NCI-H748 (cell line): ENCODE data around the gene PSMD2.

Experiments
- DNase-seq: peaks from one replicate; lab custom pipeline; 2025; ENCODE audit not compliant: unreplicated experiment; lab: John Stamatoyannopoulos, UW

Gene PSMD2

DNA sequence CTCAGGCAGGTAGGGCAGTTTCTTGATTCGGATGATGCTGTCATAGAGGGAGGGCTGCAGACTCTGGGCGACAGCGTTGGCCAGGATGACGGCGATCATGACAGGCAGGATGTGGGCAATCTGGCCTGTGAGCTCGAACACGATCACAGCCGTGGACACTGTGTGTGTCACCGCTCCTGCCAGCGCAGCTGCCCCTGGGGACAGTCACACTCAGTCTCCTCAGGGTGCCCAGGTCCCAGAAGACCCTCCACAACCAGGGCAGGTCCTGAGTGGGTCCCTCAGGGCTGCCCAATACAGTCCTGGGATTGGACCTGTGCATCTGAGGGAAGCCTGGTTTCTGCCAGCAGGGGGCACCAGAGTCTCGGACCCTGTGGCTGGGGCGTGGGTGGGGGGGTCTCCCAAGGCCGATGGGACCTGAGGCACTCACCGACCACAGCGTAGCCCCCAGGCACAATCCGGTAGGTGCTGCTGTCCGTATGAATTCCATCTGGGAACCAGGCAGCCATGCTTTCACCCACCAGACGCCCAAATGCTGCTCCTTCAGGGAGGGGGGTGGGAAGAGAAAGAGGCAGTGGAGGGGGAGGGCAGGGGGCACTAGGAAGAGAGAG, 55.2 kb downstream of the PSMD2 start:
- DNase-seq, result peak; percentile 4

DNA sequence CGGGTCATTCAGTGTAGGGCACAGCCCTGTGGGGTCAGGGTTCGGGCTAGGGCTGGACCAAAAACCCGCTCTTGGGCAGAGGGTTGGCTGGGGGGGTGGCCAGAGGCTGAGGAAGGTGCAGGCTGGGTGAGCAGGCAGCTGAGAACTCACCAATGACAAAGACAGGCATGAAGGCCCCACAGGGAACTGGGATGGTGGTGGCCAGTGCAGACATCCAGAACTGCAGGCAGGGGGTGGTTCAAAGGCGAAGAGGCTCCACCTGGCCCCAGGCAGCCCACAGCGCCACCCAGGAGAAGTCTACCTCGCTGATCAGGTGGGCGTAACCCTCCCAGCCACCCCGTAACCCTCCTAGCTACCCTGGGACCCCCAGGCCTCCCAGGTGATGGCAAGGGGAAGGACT, 55.7 kb downstream of the PSMD2 start:
- no peak for DNase-seq

DNA sequence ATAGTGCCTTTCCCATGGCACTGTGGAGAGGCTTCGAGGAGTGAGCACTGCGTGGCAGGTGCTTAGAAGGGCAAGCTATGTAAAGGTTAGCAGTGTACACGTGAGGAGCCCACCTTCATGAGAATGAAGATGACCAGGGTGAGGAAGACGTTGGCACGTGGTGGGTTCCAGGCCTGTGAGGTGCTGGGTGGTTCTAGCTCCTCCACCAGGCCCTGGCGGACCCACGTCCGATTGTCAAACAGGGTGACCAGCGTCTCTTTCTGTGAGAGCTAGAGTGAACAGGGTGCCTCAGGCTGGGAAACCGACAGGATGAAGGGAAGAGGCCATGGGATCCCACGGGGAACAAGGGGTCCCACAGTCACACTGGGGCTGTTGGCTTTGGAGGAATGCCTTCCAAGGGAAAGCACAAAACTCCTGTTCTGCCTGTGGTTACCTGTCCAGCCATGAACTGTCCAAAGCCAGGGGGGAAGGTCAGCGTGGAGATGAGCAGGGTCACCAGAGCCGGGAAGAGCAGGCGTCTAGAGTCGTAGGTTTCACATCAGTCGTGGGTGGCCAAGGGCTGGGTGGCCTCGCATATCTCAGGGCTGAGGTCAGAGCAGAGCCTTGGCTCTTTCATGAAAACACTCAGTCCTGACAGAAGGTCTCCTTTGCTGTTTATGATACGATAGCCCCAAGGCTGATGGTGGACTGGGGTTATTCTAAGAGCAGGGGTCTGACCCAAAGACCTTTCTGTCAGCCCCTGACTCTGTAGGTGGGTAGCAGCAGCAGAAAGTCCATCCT, 56.4 kb downstream of the PSMD2 start:
- DNase-seq, result no peak

DNA sequence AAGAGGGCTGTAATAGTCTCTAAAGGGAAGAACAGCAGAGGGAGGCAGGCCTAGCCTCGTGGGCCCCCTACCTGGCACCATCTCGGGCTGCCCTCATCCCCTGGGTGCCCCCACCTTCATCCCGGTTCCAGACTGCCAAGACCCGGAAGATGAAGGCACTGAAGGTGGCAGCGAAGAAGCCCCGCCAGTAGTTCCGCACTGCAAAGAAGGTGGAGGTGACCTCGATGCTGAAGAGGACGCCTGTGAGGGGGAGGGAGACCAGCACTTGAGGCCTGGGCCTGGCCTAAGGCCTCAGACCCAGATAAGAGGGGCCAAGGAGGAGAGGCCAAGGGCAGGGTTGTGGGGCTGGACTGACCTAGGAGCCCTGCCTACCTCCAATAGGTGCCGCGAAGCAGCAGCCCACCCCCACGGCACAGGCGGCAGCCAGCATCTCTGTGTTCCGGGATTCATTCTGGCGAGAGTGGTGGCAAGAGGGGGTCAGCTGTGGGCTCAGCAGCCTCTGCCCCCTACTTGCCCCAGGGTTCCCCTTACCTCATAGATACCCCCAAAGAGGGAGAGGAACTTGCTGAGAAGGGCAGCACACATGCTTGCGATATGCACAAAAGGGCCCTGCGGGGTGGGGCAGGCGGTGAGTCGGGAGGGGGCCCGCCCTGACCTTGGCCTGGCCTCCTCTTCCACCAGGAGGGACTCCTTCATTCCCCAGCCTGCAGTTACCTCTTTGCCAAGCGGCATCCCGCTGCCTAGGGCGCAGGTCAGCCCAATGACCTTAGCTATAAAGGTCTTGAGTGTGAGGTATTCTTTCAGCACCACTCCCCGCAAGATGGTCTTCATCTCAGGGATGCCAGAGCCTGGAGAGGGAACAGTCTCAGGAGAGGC, 58.4 kb downstream of the PSMD2 start:
- no peak for DNase-seq

DNA sequence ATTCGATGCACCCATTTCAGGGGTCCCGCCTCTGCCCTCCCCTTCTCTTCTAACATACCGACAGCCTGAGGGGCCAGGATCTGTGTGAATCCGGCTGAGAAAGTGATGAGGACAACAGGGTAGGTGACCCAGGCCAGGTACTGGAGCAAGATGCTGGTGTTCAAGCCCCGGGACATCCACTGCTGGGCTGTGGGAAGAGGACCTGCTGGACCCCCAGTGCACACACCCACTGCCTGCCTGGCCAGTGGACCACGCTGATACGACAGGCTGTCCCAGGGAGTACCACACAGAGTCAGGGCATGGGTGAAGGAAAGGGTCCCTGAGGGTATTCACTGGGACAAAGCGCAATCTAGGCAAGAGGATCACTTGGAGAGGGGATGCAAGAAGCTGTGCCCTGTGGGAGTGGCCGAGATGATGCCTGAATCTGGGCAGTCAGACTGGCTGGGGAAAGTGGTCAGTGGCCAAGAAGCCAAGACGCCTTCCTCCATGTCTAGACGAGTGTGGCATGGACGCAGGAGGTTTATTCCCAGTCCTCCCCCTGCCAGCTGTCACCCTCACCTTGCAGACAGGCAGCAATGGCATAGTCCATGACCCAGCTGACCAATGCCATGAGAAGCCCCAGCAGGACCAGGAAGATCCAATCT, 59.2 kb downstream of the PSMD2 start:
- DNase-seq, result no peak
